Skeletal muscle satellite cell (primary cell): Measurements from ENCODE around the gene CARD16. TPM values are rescaled to one million over a fixed set of nuclear protein-coding genes. Genes with fewer than 3 reads are reported as not detected.
"Not testable (repeated sequence)": the region's sequence is repeated elsewhere in the genome, so short reads cannot be mapped to it uniquely, and the experiment has no call there.

ENCODE experiments used
- H3K27me3 ChIP-seq: 2 replicates; pipeline ENCODE4 v1.7.0; 2013; ENCODE audit warnings: low read length; ENCODE audit not compliant: control insufficient read depth, insufficient read depth
- H3K36me3 ChIP-seq: 2 replicates; pipeline ENCODE4 v1.7.0; 2013; ENCODE audit warnings: mild to moderate bottlenecking, control low read depth, low read length; ENCODE audit not compliant: insufficient read depth
- H3K4me1 ChIP-seq: 2 replicates; pipeline ENCODE4 v1.7.0; 2013; ENCODE audit warnings: low read length; ENCODE audit not compliant: control insufficient read depth, insufficient read depth
- H3K4me2 ChIP-seq: 2 replicates; pipeline ENCODE4 v1.7.0; 2013; ENCODE audit warnings: mild to moderate bottlenecking, low read length
- H3K4me3 ChIP-seq: 2 replicates; pipeline ENCODE4 v1.7.0; 2013; ENCODE audit warnings: low read length
- H3K9ac ChIP-seq: 2 replicates; pipeline ENCODE4 v1.7.0; 2013; ENCODE audit warnings: mild to moderate bottlenecking, low read depth, low read length, moderate library complexity
- H3K9me3 ChIP-seq: replicated peaks from 2 replicates; pipeline ENCODE4 v1.7.0; 2013; ENCODE audit warnings: mild to moderate bottlenecking, control low read depth, low read length
- total RNA-seq: library from RNA; depleted of rRNA; stranded (reverse); fragments of >200 nt; gene quantifications from 2 replicates; pipeline ENCODE4 v1.2.3, GENCODE V29; 2012; rRNA removed

CARD16 gene
- 1.0 and 1.3 TPM in 2 replicates for total RNA-seq

GRCh38 chr11:105044557-105045524, at the start of gene CARD16:
Gene CARD16 (minus strand): TSS chr11:105045335. CDS start chr11:105045297, 38 bp downstream.
- Histone ChIP-seq H3K9ac (peak within 1 kb of the TSS; percentile 32), H3K4me3 (peak within 1 kb of the TSS; percentile 46)
- not testable (repeated sequence) for H3K9me3 ChIP-seq

GRCh38 chr11:105092256-105093239, 47.4 kb upstream of the CARD16 start:
- H3K4me1 ChIP-seq: no peaks in the 10 kb centered on the region
- no peak overlapping the region for H3K4me3 ChIP-seq
- H3K4me2 ChIP-seq: no peak overlapping the region
- H3K9ac ChIP-seq: no peak overlapping the region
- no peaks in the 10 kb centered on the region for H3K27me3 ChIP-seq
- H3K9me3 ChIP-seq: no peaks in the 10 kb centered on the region
- H3K36me3 ChIP-seq: no peaks in the 10 kb centered on the region

More at GRCh38 chr11:105044557-105045524, at the start of gene CARD16:
- not testable (repeated sequence) for H3K27me3 ChIP-seq, H3K36me3 ChIP-seq
- peak within 1 kb of the TSS; percentile 71 for H3K4me2 ChIP-seq
- H3K4me1 ChIP-seq: peaks cover 17% of the 10 kb centered on the region

- no peaks in the 10 kb centered on the region for H3K27me3 ChIP-seq
- no peak overlapping the region for H3K4me3 ChIP-seq
- no peaks in the 10 kb centered on the region for H3K36me3 ChIP-seq
- H3K4me1 ChIP-seq: no peaks in the 10 kb centered on the region
- H3K4me2 ChIP-seq: no peak overlapping the region
- H3K9ac ChIP-seq: no peak overlapping the region
- no peaks in the 10 kb centered on the region for H3K9me3 ChIP-seq
Measured at GRCh38 chr11:105081412-105082150, 36.4 kb upstream of the CARD16 start.

GRCh38 chr11:105080171-105080906, 35.2 kb upstream of the CARD16 start:
- H3K27me3 ChIP-seq, H3K36me3 ChIP-seq, H3K9me3 ChIP-seq, H3K9ac ChIP-seq, H3K4me2 ChIP-seq, H3K4me1 ChIP-seq, H3K4me3 ChIP-seq: not testable (repeated sequence)

GRCh38 chr11:105078283-105078682, 33.1 kb upstream of the CARD16 start:
- no peak overlapping the region for H3K9ac ChIP-seq
- H3K4me2 ChIP-seq: no peak overlapping the region
- H3K4me3 ChIP-seq: no peak overlapping the region
- H3K27me3 ChIP-seq: no peaks in the 10 kb centered on the region
- H3K36me3 ChIP-seq: no peaks in the 10 kb centered on the region
- no peaks in the 10 kb centered on the region for H3K9me3 ChIP-seq
- H3K4me1 ChIP-seq: no peaks in the 10 kb centered on the region

- not testable (repeated sequence) for H3K4me3 ChIP-seq, H3K4me2 ChIP-seq, H3K36me3 ChIP-seq, H3K27me3 ChIP-seq, H3K9ac ChIP-seq, H3K4me1 ChIP-seq, H3K9me3 ChIP-seq
Measured at GRCh38 chr11:105077141-105077790, 32.1 kb upstream of the CARD16 start.

GRCh38 chr11:105074166-105074530, 29.0 kb upstream of the CARD16 start:
- Histone ChIP-seq H3K4me1 (no peaks in the 10 kb centered on the region), H3K27me3 (no peaks in the 10 kb centered on the region), H3K9me3 (no peaks in the 10 kb centered on the region), H3K4me2 (no peak overlapping the region), H3K4me3 (no peak overlapping the region), H3K9ac (no peak overlapping the region), H3K36me3 (no peaks in the 10 kb centered on the region)

- Histone ChIP-seq H3K36me3 (no peaks in the 10 kb centered on the region), H3K4me1 (no peaks in the 10 kb centered on the region), H3K9me3 (no peaks in the 10 kb centered on the region), H3K4me2 (no peak overlapping the region), H3K9ac (no peak overlapping the region), H3K27me3 (no peaks in the 10 kb centered on the region), H3K4me3 (no peak overlapping the region)
Measured at GRCh38 chr11:105073456-105074165, 28.5 kb upstream of the CARD16 start.

- not testable (repeated sequence) for H3K4me1 ChIP-seq, H3K9me3 ChIP-seq, H3K27me3 ChIP-seq, H3K9ac ChIP-seq, H3K4me2 ChIP-seq, H3K36me3 ChIP-seq, H3K4me3 ChIP-seq
Measured at GRCh38 chr11:105072080-105072479, 26.9 kb upstream of the CARD16 start.
